Measurements from ENCODE around the gene C1QL1.

The C1QL1 gene

DNA sequence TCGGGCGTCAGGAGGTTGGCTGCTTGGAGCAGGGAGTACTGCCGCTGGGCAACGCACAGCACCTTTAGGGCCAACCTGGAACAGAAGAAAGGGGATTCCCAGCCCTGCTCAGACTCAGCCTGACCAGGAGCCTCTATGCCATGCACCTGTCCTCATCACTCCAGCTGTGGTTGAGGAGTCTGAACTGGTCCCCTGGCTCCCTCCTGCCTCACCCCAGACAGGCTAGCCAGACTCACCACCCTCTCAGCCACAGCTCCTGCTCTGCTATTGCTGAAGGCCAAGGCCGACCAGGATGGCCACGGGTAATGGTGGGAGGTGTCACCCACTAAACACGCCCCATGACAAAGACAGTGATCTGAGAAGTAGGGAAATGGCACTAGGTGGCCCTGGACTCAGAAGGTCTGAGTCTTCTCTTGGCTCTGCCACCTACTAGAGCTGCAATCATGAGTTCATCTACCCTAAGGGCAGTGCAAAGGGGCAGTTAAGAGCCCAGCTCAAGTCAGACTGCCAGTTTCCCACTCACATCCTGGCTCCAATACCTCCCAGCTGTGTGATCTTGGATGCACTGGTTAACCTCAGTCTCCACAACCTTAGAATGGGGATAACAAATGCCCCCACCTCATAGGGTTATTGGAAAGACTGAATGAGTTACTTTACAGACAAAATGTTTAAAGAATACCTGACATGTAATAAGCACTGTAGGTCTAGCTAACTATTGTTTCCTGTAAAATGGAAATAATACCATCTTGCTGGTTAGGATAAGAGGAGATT is 39.0 kb downstream of the C1QL1 start:
- no peak for DNase-seq (ENCODE audit: low spot score)

- DNase-seq (ENCODE audit: low spot score): no peak
Observed at GRCh38 chr17:44928136-44928535, 40.0 kb downstream of the C1QL1 start.

- DNase-seq (ENCODE audit: low spot score): no peak
Observed at GRCh38 chr17:44927696-44928095, 40.4 kb downstream of the C1QL1 start.

DNA sequence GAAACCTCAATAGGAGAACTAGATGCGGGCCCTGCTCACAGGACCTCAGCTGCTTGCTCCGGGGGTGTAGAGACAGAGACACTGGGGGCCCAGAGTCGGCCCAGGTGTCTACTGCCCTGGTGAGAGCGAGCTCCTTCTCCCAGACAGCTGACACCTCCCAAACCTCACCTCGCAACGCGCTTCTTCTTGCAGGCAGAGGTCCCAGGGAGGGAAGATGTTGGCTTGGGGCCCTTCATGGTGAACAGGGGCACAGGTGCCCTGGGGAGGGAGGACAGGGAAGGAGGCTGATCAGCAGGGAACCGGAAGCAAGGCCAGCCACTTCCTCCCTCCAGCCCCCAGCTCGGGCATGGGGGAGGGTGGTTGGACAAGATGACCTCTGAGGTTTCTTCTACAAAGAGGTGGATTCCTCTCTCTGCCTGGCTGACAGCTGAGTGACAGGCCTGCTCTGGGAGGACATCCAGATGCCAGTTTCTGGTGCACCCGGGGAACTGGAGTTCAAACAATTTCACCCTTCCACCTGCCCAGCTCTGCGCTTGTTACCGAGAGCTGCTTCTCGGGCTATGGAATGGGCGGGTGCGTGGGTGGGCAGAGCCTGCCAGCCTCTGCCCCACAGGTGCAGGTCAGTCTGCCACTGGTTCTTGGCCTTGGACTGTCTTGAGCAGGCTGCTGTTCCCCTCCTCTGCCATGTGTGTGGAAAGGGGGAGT is 41.1 kb downstream of the C1QL1 start:
- no peak for DNase-seq (ENCODE audit: low spot score)

DNA sequence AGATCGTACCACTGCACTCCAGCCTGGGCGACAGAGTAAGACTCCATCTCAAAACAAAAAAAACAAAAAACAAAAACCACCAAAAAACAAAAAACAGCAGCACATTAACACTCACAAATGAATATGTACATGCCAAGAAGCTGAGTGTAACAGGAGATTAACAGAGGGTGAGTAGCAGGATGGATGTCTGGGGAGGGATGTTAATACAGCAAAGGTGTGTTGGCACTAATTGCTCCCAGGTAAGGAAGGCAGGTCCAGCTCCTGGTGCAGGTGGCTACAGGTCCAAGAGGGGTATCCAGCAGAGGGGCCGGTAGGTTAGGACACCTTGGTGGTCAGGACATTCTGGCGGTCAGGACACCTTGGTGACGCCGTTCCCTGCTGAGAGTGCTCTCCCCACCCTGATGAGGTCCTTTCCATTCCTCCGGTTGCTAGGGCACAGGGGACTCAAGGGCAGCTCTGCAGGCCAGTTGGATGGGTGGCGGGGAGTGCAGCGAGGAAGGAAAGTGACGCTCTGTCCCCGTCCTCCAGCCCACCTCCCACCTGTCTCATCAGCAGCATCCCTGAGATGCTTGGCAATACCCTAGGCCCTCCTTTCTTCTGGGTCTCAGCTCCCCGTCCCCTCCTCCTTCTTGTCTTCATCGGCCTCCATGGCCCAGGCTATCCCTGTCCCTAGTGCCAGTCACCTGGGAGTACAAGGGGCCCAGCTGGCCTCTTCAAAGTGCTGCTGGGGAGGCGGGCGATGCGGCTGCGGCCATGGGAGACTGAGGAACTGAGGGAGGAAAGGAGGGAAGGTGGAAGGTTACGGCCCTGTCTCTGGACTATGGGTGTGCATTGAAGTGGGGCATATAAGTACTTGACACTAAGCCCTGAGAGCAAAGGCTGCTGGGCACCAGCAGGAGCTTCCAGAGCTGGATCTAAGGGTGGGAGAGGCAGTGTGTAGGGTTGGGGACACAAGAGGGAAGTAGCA is 42.1 kb downstream of the C1QL1 start:
- DNase-seq (ENCODE audit: low spot score): no peak

DNA sequence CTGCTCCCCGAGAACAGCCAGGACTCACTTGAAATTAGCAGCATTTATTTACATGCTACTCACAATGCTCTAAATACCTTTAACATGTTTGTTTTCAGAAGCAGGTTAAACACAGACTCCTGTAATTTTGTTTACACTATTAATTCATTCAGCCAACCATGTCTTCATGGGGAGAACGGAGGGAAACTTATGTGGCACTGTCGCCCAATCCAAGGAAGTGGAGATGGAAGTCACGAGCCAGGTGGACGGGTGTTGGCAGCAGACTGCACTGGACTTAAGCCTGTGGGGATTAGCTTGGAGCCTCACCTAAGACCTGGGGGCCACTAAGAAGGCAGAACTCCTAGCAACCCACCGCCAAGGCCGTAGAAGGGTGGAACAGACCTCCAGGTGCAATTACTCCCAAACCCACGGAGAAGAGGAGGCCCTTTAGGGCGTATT is 44.0 kb downstream of the C1QL1 start:
- no peak for DNase-seq (ENCODE audit: low spot score)

GRCh38 chr17:44922746-44923470 is 45.2 kb downstream of the C1QL1 start:
- no peak for DNase-seq (ENCODE audit: low spot score)

GRCh38 chr17:44922136-44922535 is 46.0 kb downstream of the C1QL1 start:
- DNase-seq (ENCODE audit: low spot score): no peak

GRCh38 chr17:44921122-44921882 is 46.8 kb downstream of the C1QL1 start:
- DNase-seq (ENCODE audit: low spot score): peak; percentile 77

- no peak for DNase-seq (ENCODE audit: low spot score)
Observed at GRCh38 chr17:44920565-44920940, 47.5 kb downstream of the C1QL1 start.

DNA sequence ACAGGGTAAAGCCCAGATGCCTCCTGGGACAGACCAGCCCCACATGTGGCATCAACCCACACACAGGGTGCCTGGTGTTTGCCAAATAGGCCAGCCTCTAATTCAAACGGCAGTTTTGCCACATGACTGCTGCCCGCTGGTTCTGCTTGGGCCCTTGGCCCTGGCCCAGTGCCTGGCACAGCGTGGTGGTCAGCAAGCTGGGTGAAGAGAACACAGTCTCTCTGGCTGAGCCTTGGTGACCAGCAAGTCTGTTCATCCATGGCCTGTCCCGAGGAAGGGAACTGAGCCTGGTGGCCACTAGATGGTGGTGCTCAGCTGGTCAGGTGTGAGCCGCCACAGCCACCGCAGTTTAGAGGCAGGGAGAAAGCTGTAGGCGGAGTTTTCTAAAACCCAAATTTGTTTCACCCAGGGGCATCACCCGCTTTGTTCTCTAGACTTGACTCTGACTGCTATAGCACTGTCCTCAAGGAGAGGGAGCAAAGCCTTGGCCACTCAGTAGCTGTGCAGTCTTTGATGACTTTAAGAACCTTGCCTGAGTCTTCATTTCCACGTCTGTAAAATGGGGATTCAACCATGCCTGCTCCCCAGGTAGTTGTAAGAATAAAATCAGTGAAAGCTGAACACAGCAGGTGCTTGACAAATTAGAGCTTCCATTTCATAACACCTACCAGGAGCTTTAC is 48.1 kb downstream of the C1QL1 start:
- peak; percentile 86 for DNase-seq (ENCODE audit: low spot score)

- no peak for DNase-seq (ENCODE audit: low spot score)
Observed at GRCh38 chr17:44919411-44919810, 48.7 kb downstream of the C1QL1 start.

- DNase-seq (ENCODE audit: low spot score): no peak
Observed at GRCh38 chr17:44918006-44918405, 50.1 kb downstream of the C1QL1 start.

DNA sequence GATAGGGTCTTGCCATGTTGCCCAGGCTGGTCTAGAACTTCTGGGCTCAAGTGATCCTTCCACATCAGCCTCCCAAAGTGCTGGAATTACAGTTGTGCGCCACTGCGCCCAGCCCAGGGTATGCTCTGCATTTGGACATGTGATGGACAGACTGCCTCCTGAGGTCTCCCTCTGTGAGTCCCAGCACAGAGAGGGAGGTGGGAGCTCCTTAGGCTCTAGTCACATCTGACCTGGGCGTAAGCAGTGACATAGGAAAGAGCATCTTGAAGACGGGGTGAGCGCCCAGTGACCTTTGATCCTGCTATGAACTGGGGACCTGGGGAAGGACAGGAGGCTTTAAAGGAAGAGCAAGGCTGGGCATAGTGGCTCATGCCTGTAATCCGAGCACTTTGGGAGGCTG is 50.6 kb downstream of the C1QL1 start:
- no peak for DNase-seq (ENCODE audit: low spot score)

GRCh38 chr17:44916781-44917241 is 51.3 kb downstream of the C1QL1 start:
- no peak for DNase-seq (ENCODE audit: low spot score)

GRCh38 chr17:44915862-44916780 is 52.0 kb downstream of the C1QL1 start:
- no peak for DNase-seq (ENCODE audit: low spot score)

GRCh38 chr17:44915321-44915726 is 52.8 kb downstream of the C1QL1 start, which contains the start of gene GFAP:
GFAP (minus strand) TSS chr17:44915500; CDS start chr17:44915486, 14 bp downstream.
- no peak for DNase-seq (ENCODE audit: low spot score)

- no peak for DNase-seq (ENCODE audit: low spot score)
Observed at GRCh38 chr17:44914698-44915271, 53.3 kb downstream of the C1QL1 start.

DNA sequence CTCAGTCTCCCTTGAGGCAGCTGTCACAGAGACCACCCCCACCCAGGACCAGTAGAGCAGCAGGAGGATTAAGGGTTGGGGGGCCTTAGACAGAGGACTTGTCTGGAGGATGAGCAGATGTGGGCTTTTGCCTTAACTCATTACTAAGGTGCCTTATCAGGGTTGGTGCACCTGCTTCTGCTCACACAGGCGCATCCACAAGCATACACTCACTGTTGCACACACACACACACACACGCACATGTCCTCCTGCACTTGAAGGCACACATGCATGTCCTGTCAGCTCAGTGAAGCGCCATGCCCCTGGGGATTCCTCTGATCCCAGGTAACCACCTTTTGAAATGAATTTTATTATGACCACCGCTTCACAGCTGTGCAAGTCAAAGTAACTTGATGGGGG is 54.0 kb downstream of the C1QL1 start:
- DNase-seq (ENCODE audit: low spot score): no peak

Measured in iPS-NIHi11 (cell line).